ENCODE data around the gene ALDH1A3.
"Not testable (repeated sequence)": the region's sequence is repeated elsewhere in the genome, so short reads cannot be mapped to it uniquely, and the experiment has no call there.

ALDH1A3 gene

DNA sequence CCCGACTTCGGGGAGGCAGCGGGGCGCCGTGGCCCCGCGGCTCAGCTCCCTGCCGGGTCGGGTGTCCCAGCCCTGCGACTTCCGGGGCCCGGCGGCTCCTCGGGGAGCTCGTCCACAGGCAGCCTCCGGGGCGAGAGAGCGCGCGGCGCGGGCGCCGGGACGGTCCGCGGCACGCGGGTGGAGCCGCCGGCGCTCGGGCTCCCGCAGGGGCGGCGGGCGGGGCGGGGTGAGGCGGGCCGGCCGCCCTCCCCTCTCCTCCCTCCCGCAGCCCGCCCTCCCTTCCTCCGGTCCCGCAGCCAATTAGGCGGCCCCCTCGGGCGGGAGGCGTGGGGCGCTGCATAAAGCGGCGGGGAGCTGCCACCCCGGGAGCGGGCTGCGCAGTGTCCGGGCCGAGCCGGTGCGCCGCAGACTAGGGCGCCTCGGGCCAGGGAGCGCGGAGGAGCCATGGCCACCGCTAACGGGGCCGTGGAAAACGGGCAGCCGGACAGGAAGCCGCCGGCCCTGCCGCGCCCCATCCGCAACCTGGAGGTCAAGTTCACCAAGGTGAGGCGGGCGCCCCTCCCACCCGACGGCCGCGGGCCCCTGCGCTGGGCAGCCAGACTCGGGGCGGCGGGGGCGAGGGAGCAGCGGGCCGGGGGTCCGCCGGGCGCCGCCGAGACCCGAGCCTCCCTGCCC is at the start of gene ALDH1A3:
Gene ALDH1A3 (plus strand): TSS at position 368 of the 675 bp plus-strand sequence. CDS start 77 bp downstream, at position 445.
- no peak for DNase-seq (ENCODE audit: low spot score)

DNA sequence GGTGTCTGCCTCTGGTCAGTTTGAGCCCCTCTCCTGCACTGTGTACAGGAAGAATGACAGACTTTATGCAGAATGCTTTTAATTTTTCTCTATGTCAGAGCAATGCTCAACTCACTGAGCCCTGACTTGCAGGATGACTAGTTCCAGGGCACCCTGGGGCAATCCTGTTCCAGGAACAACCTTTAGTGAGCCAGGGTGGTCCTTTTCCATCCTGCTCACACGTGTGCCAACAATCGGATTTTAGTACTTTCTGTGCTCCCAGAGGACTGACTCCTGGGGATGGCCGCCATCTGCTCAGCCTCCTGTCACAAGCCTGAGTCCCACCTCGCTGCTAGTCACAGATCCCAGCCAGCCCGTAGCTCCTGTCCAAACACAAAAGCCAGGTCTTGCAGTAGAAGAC is 48.2 kb upstream of the ALDH1A3 start:
- no peak for DNase-seq (ENCODE audit: low spot score)

DNA sequence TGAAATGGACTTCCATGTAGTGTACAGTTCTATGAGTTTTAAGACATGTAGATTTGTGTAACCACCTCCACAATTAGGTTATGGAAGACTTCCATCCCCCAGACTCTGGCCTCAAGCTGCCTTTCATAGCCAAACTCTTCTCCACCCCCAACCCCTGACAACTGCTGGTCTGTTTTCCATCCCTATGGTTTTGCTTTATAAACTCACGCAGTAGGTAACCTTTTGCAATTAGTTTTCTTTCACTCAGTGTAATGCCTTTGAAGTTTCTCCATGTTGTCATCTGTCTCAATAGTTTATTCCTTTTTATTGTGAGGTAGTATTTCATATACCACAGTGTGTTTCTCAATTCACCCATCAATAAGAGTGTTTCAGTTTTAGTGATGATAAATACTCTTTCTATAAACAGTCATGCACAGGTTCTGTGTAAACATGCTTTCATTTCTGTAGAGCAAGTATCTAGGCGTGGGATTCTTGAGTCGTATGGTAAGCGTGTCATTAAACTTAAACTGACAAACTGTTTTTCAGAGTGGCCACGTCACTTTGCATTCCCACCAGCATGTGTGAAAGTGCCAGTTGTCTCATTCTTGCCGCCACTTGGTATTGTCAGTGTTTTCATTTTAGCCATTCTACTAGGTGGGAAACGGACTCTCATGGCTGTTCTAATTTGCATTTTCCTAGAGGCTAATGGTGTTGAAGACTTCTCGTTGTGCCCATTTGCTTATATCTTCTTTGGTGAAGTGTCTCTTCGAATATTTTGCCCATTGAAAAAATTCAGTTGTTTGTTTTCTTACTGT is 47.3 kb upstream of the ALDH1A3 start:
- no peak for DNase-seq (ENCODE audit: low spot score)

- DNase-seq (ENCODE audit: low spot score) = no peak
Measured at GRCh38 chr15:100833417-100834389, 45.9 kb upstream of the ALDH1A3 start.

- DNase-seq (ENCODE audit: low spot score) = no peak
Measured at GRCh38 chr15:100834731-100835130, 44.9 kb upstream of the ALDH1A3 start.

GRCh38 chr15:100835636-100836035 is 44.0 kb upstream of the ALDH1A3 start:
- no peak for DNase-seq (ENCODE audit: low spot score)

- DNase-seq (ENCODE audit: low spot score) = no peak
Measured at GRCh38 chr15:100836501-100836900, 43.1 kb upstream of the ALDH1A3 start.

GRCh38 chr15:100841426-100841825 is 38.2 kb upstream of the ALDH1A3 start:
- no peak for DNase-seq (ENCODE audit: low spot score)

GRCh38 chr15:100842756-100843730 is 36.6 kb upstream of the ALDH1A3 start:
- no peak for DNase-seq (ENCODE audit: low spot score)

DNA sequence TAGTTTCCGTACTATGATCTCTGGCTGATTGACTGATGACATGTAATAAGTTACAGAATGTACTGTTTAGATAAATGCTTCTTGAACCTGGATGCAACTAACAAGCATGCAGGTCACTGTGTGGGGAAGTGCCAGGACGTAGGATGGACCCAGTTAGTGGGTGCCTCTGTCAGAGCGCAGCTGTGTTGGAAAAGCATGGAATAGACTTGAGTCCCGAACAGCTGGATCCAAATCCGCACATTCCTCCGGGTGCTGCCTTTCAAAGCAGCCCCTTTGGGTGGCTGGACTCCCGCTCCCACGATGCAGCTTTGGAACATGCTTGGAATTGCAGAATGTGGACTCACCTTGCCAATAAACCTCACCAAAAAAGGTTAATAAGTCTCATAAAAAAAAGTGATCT is 35.5 kb upstream of the ALDH1A3 start:
- DNase-seq (ENCODE audit: low spot score) = no peak

GRCh38 chr15:100844778-100845177 is 34.9 kb upstream of the ALDH1A3 start:
- no peak for DNase-seq (ENCODE audit: low spot score)

DNA sequence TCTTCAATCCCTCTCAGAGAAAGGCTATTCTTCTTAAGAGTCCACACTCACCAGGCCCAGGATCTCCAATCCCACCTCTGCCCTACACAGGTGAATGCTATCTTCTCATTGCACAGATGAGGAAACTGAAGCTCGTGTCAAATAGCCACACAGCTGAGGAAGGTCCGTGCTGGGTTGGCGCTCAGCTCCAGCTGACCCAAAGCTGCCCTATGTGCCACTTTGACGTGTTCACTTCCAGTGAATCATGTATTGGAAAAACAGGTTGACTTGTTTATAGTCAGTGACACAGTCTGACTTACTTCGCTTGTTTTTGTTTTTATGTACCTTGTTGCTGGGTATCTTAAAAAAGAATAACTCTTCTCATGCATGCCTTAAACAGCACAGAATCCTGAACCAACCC is 32.4 kb upstream of the ALDH1A3 start:
- DNase-seq (ENCODE audit: low spot score) = no peak

DNA sequence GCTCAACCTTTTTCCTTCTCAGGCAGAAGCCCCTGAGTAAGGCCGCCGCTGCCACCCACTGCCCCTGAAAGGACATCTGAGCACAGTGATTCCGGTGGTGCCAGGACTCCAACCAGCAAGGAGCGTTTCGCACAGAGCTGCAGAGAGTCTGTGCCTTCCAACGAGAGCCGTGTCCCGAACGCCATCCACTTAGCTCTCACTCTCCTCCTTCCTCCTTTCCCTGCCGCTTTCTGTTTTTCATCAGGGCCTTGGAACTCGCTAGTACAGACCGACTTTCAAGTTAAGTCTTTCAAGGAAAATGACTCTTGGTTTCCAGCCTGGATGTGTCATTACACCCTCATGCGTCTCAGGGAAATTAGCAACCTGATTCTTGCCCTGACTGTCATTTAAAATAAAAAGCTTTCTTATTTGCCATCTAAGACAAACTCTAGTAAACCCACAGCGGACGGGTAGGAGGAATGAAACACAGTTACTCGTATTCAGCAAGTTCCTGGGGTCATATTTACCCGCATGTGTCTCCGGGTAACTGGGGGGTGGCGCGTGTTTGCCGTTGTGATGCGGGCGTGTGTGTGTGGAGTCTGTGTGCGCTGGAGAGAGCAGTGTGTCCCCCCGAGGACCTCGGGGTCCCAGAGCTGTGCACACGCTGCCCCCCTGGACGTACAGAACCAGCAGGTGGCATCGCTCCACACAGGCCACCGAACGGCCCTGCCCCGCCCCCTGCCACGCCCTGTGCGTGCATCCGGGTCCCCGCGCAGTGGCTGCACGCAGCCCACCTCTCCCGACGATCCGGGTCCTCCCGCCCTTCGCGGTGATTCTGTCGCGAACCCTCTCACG is 30.4 kb upstream of the ALDH1A3 start:
- no peak for DNase-seq (ENCODE audit: low spot score)

DNA sequence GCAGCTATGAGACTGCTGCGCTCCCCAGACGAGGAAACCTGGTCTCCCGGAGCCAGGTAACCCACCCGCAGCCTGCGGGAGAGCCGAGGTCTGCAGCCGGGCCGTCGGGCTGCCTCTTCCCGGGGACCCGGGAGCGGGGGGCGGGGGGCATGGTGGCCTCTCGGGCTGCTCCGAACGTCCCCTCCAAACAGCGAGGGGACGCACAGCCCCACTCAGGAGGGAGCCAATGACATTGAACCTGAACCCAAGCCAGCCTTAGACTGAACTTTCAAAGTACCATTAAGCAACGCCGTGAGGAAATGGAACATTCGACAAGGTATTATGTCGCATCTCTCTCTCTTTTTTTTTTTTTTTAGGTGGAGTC is 29.8 kb upstream of the ALDH1A3 start:
- no peak for DNase-seq (ENCODE audit: low spot score)

GRCh38 chr15:100851428-100852015 is 28.1 kb upstream of the ALDH1A3 start:
- DNase-seq (ENCODE audit: low spot score) = not testable (repeated sequence)

DNA sequence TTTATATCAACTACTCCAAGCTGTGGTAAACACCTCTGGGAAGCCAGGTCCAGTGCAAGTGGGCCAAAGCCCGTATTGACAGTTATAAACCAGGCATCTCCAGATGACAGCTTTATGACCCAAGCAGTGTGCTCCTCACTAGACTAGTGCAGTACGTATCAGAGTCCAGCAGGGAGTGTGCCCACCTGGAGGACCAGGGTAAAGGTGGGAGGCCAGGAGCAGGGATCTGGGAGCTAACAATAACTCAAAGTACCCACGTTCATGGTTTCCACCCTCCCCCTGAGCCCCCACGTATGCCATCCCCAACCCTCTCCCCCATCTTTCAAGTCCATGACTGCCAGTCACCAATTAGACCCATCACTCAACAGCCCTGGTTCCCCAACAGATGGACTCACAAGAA is 27.0 kb upstream of the ALDH1A3 start:
- DNase-seq (ENCODE audit: low spot score) = no peak

DNA sequence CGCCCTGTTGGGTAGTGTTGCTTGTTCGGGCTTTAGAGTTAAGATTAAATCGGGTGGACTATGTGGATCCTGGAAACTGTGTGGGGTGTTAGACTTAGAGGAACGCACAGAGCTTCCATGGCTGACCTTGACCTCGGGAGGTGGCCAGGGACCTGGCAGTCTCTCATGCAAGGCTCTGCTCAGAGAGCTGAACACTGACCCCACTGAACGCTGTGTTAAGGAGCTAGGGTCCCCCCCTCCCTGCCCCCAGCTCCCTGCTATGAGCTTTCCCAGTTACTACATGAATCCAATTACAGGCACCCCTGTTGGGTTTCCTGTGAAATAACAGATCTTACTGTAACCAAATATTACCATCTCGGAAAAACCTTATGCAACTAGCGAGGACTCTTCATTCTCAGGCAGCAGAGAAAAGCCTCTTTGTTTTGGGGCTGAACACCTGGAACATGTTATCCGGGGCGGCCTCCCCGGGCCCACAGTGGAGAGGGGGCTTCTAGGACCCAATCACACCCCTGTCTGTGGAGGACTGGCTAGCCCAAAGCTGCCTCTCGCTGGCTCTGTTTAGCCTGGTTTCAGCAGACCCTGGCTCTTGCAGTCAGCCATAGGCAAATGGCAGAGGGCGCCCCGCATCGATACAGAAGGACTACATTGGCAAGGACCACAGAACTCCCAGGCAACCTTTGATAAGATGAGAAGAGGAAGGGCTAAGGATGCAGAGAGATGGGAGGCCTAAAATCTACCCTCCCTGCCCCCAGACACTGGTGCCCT is 25.8 kb upstream of the ALDH1A3 start:
- no peak for DNase-seq (ENCODE audit: low spot score)

DNA sequence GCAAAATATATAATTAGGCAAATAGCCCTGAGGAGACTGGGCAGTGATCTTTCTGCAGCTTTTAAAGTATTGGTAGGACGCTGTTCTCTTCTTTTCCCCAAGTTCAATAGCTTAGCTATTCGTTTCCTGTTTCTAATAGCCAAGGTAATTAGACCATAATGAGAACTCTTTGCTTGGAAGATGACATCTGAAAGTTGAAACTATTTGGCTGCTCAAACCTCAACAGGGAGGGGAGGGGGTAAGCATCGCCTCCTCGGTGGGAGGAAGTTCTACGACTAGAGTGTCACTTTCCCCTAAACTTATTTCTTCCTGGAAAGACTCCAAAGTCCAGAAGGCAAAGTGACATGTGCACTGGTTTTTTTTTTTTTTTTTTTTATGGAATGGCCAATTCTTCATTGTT is 22.8 kb upstream of the ALDH1A3 start:
- no peak for DNase-seq (ENCODE audit: low spot score)

GRCh38 chr15:100858294-100858693 is 21.3 kb upstream of the ALDH1A3 start:
- DNase-seq (ENCODE audit: low spot score) = no peak
